Activated T-cell treated with anti-CD3 and anti-CD28 coated beads, Interleukin-2, amount 50 U/mL, for 48 hours (primary cell): ENCODE measurements around the gene OR6K6.

Experiments
- DNase-seq, 2 experiments: peaks; one replicate each; pipeline ENCODE4 v3.0.0-alpha.2; 2020

OR6K6 gene, protein sequence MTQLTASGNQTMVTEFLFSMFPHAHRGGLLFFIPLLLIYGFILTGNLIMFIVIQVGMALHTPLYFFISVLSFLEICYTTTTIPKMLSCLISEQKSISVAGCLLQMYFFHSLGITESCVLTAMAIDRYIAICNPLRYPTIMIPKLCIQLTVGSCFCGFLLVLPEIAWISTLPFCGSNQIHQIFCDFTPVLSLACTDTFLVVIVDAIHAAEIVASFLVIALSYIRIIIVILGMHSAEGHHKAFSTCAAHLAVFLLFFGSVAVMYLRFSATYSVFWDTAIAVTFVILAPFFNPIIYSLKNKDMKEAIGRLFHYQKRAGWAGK

DNA sequence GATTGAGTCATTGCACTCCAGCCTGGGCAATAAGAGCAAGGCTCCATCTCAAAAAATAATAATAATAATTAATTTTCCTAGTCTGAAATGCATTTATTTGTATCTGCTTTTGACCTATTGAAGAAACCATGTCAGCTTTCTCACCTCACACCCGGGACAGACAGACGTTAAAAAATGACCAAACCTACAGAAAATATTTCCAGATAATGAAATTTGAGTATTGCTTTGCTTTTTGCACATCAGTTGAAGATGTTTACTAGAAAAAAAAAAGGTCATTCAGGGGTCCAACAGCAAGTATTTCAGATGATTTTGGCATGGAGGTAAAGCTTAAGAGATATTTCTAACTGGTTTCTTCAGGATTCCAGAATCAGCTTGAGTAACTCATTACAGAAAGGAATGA, at the start of gene OR6K6:
TSS of gene OR6K6 (plus strand) at position 301 of the 400 bp plus-strand sequence. CDS start 168 bp downstream, outside the sequence.
- no peak for DNase-seq

DNA sequence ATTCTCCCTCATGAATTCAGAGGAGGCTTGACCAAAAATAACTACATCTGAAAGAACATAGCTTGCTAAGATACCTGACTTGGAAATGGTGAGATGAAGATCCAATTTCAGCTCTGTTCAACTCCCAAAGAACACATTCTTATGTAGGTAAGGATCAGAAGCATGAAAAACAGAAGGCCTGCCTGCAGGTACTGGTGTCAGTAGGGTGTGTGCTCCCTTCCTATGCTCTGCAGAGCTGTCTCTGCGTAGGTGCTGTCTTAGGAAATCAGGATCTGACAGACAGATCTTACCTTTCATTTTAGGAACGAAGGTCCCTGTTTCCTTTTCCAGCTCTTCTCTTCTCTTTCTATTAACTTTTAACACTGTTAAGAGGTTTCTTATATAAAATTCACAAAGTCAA, 48.4 kb upstream of the OR6K6 start:
- DNase-seq: no peak

DNA sequence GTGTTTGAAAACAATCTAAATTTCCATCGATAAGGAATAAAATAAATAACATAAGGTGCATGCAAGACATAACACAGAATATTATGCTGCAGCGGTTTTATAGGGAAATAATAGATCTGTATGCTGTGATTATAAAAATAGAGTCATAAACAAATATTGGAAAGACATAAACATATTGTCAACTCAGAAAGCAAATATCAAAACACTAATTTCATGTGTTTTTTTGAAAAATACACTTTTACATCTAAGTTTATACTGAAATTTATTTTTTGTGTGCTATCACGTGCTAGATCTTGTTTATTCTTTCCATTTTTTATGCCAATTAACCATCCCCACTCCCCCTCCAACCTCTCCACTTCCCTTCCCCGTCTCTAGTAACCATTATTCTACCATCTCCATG, 43.4 kb upstream of the OR6K6 start:
- DNase-seq: no peak

DNA sequence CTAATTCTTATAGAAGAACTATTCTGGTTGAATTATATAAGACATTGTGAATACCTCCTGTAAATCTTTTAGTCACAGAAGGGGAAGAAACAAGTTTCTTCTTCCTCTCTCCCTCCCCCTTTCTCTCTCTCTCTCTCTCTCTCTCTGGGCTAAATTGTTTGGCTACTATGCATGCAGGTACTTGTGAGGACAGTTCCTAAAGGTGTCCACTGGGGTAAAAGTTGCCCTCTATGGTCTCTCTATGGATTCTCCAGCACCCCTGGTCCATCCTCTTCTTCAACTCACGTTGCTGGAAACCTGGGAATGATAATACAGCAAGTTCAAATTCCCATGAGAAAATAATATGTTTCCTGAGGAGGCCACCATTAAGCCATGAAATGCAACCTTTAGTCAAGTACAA, 39.8 kb upstream of the OR6K6 start:
- DNase-seq: no peak

DNA sequence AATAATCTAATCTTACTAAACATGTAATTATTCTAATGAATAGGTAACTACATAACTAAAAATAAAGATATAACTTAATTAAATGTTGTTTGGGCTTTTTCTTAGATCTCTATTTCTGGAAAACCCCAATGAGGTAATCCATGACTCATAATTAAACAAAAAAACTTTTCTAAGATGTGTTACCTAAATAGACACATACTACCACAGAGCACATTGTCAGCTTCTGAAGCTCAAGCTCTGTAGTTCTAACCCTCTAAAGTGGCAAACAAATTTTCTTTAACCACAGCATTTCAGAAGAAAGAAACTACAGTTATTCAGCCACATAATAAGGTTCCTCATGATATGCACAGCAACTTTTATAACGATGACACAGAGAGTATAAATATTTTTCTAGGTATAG, 38.2 kb upstream of the OR6K6 start:
- no peak for DNase-seq

DNA sequence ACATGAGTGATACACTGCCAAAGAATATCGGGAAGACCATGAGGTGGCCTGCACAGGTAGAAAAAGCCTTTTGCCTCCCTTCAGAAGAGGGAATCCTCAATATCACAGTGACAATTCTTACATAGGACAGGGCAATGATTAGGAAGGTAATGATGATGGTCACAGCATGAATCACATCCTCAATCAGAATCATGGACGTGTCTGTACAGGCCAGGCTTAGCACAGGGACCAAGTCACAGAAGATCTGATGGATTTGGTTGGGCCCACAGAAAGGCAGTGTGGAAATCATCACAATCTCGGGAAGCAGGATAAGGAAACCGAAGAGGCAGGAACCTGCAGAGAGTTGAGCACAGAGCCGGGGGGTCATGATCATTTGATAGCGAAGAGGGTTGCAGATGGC, 37.2 kb upstream of the OR6K6 start:
- DNase-seq: no peak

DNA sequence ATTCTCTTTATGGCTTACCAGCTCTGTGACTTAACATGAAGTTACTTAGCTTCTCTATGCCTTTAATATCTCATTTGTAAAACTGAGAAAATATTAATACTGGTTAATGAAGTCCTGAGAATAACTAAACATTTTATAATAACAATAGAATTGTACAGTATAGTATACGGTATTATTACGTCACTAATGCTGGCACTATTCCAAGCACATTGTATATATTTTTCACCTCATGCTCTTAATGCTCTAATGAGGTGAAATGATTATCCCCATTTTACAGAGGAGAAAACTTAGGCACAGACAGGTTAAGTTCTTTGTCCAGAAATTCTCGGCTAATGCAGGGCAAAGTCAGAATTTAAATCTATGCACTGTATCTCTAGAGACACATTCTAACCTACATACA, 34.9 kb upstream of the OR6K6 start:
- DNase-seq: no peak

DNA sequence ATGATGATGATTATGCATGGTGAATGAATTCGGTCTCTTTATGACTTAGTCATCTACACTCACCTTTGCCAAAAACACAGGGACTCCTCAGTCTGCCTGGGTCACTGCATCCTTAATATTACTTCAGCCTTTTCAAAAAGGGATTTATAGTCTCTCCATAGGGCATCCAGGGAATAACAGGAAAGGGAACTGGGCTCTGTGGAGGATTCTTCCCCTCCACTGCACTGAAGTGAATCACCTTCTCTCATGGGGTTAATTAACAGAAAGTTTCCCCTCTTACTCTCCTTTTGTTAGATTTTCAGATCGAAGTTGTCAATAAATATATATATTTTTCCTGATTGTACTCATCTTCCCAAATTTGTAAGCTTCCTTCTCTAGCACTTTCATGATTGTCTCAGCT, 33.9 kb upstream of the OR6K6 start, which contains the start of gene OR6K3:
TSS of gene OR6K3 (minus strand) at position 101 of the 400 bp plus-strand sequence. CDS start 2,605 bp downstream, outside the sequence.
- no peak for DNase-seq

DNA sequence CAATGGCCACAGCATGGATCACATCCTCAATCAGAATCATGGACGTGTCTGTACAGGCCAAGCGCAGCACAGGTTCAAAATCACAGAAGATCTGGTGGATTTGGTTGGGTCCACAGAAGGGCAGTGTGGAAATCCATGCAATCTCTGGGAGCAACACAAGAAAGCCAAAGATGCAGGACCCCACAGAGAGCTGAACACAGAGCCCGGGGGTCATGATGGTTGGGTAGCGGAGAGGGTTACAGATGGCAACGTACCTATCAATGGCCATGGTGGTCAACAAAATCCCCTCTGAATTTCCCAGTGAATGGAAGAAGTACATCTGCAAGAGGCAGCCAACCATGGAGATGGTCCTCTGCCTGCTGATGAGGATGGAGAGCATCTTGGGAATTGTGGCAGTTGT, 30.1 kb upstream of the OR6K6 start:
- DNase-seq: no peak

DNA sequence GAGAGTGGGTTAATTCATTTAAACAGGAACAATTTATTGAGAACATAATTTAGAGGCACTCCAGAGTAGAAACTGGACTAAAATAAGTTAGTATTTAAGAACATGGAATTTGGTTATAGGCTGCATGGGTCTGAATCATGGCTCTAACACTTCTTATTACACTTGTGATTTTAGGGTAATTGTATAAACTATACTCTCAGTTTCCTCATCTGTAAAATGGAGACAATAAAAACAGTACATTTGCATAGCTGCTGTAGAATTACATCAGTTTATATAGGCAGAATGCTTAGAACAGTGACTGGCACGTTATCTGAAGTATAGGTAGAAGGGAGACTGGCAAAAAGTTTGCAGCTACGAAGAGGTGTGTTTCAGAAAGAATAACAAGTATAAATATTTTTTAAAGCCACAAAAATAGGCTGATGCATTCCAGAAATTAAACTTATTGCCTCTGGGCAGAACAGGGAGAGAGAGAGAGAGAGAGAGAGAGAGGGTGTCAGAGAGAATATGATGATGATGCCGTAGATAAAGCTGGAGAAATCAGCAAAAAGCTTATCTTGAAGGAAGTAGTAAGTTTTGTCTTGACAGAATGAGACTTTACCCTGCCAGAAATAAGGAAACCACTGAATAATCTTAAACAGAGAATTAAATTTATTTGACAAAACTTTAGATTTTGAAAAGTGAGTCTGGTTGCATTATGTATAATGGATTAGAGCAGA, 25.9 kb upstream of the OR6K6 start:
- DNase-seq: no peak

DNA sequence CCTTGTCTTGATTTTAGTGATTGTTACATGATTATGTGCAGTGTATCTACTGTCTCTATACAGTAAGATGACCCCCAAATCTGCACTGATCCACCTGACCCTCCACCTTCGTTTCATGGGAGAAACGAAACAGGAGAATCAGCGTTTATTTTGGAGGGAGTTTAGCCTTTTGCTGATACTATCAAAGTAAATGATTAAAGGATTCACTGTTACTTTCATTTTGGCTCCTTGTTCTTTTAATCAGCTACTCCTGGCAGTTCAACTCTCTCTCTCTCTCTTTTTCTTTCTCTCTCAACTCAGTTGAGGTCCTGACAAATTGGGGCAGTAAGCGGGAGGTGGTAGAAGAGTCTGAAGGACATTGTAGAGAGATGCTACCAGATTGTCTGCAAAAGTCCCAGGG, 24.1 kb upstream of the OR6K6 start:
- no peak for DNase-seq

DNA sequence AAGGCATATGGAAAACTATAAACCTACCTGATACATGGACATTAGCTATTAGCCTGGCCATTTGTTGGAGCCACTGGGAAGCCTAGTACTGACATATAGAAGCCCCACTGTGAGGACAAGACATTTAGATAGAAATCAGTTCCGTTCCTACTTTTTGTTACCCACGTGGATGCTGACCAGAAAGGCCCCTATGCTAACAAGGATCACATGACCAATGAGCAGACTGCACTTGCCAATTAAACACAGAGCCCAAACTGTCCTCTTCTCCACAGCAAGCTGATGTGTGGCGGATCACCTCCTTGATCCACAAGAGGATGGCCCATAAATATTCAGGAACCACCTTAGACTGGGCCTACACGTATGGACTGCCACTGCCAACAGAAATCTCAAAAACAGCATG, 22.8 kb upstream of the OR6K6 start:
- no peak for DNase-seq

DNA sequence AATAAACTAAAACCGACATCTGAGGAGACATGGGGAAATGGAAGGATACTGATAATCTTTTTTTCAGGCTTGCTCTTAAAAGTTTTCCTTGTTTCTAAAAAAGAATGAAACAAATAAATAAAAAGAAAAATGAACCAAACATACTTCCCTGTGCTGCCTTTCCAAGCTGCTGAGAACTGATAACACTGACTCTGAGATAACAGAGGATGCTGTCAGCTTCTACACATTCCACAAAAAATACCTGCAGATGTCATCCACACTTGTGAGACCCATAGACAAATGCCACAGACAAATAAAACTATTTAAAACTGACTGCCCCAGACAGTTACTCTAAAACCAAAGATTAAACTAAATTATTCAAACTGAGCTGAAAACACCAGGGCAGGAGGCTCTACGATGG, 22.0 kb upstream of the OR6K6 start:
- DNase-seq: no peak

DNA sequence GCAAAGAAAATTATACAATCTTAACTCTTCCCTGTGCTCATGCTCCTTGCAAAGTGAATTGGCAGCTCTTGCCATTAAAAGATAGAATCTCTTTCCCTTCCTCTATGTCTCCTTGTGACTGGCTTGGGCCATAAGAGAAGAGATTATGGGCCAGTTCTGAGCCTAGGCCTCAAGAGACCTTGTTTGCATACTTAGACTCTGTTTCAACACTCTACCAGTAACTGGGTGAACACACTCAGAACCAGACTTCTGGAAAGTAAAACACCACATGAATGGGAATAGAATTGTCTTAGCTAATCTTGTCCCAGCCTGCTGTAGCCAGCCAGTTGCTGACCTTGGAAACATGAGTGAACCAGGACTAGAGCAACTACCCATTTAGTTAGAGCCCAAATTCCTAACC, 18.7 kb upstream of the OR6K6 start:
- DNase-seq: no peak

DNA sequence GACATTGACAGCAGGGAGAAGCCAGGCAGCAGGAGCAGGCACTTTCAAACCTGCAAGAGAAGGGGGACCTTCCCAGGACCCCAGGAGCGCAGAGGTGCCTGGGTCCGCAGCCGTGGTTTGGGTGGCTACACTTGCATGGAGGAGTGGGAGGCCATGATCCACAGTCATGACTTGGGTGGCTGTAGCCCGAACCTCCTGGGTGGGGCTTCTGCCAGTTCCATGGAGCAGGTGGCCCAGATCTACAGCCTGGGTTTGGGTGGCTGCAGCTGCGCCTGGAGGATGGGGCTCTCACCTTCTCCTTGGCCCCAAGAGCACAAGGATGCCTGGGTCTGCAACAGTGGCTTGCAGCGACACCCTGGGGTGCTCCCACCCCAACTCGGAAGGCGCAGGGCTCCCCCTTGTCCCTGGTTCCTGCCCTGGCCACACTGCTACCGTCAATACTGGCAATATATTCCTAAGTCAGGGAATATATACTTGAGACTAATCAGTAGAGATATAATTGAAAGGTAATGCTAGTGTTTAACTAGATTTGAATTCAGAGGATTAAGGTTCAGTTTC, 2.3 kb upstream of the OR6K6 start:
- DNase-seq: no peak

DNA sequence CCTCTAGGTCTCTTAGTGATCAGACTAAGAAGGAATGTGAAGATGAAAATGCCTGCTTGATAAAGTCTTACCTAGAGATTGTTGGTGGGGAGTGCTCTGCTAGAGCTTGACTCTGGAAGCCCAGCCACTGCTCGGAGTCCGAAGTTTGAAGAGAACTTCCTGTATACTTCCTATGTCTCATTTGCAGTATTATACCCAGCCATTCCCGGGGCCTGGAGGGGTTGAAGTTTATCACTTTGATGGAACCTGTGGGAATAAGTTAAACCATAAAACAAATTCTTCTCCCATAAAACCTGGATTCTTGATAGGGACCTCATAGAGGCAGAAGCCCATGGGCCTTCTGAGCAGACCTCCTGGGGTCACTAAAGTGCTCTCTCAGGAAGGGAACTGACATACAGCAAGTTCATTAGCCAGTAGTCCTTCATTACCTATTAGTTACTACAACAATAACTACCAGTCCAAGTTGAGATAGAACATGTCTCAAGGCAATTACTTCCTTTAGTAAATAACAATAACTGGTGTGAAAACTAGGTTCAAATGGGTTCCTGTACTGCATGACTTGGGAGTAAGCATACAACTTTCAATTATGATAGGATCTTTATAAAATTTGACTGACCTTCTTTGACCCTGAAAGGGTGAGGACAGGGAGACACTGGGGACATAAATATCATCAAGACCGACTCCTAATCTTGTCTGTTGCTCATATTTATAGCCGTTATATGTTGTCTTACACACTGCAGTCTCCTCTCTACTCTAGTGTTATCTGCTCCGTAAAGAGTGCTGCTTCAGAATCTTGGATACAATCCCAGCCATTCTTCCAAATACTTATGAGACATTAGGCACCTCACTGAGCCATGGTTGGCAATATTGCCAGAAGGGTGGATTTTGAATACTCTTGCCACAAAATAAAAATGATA, 17.7 kb downstream of the OR6K6 start, which contains the start of gene OR6N1:
TSS of gene OR6N1 (minus strand) at position 246 of the 917 bp plus-strand sequence. CDS start 5,513 bp downstream, outside the sequence.
- DNase-seq: no peak

DNA sequence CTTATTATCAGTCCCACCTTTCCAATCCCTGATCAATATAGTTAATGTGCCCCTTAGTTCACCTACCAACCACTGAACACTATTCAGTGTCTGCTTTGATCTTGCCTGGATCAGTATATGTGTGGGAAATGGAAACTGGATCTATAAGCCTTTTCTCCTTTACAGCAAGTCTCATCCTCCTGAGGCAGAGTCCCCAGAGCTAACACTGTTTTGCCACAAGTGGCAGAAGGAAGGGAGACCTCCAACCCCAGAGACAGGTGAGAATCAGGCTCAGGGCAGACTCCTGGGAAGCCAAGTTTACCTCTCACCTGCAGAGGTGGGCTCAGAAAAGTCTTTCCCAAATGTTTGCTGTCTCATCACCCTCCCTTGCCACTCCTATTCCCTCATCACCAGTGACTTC, 26.6 kb downstream of the OR6K6 start, which contains the start of gene OR6N2:
TSS of gene OR6N2 (minus strand) at position 101 of the 400 bp plus-strand sequence. CDS start 3,569 bp downstream, outside the sequence.
- no peak for DNase-seq

DNA sequence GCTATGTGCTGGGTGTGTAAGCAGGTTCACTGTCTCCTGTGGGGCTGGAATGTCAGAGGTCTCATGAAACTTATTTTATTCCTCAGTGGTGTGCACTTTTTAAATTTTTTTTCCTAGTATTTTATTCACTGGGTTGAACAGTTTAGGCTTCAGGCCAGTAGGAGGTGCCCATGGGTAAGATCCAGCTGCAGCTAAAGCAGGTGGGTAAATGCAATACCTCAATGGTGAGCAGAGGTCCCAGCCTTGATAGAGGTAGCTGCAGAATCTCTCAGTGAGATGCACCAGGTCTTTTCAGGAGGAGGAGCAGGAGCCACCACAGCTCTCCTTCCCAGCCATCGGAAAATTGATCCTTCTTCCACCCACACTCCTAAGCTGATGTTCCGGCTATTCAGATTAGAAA, 39.1 kb downstream of the OR6K6 start:
- peak; percentile 41 to 47 for DNase-seq

DNA sequence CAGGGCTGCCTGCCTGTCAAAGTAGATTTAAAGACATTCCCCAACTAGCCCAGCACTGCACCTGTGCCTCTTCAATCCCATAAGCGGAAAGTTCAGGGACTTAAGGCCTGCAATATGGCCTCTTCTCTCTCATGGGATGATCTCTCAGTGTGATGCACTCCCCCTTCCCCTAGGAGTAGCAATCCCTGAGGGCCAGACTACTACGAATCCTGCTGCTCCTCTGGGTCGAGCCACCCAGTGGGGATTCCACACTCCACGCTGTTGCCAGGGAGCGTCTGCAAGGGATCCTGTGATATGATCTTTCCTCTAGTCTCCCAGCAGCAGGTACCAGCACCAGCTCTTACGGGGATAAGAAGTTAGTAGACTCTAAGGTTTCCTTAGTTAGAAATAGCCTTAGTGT, 39.7 kb downstream of the OR6K6 start:
- DNase-seq: no peak

DNA sequence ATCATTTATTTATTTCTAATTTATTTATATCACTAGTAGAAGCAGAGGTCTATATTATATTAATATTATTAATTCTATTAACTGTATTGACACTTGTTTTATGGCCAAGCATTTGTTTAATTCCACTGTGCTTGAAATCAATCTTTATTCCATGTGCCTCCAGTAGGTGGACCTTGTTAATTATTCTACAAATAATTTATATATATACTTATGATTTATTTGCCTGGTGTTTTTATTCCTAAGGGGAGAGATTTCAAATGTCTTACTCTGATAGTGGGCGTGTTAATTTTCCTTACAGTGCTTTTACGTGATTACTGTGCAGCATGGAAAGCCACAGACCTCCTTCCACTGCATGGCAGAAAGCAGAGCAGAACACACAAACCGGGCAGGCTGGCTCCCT, 44.0 kb downstream of the OR6K6 start:
- DNase-seq: no peak

DNA sequence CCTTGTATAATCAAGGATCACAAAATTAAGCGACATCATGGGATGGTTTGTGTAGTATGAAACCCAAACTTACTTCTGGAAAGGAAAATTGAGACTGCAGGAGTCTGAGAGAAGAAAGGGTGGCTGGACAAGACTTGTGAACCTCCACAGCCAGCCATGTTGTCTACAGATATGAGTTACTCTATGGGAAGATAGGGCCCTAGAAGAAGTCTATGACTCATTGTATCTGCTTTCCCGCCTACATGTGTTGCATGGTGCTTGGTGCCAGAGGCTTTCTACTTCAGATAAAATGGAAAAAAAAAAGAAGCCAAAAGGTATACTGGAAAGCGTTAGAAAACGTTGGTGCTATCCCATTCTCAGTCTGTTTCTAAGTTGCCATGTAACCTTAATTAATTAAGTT, 45.2 kb downstream of the OR6K6 start:
- no peak for DNase-seq

DNA sequence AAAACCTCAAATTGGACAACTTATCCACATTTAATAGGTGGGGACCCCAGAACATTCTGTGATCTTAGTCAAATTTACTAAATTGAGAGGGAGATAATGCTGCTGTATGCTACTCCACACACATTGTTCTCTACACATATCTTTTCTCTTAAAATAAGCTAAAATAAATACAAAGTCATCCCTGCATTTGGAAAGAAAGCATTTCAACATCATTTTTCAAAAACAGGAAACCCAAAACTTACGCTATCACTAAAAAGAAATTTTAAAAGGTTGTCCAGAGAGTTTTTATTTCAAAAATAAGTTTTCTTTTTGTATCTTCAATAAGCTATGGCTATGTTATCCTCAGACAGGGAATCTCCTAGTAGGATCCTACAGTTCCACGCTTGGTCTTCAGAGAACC, 46.0 kb downstream of the OR6K6 start:
- no peak for DNase-seq

DNA sequence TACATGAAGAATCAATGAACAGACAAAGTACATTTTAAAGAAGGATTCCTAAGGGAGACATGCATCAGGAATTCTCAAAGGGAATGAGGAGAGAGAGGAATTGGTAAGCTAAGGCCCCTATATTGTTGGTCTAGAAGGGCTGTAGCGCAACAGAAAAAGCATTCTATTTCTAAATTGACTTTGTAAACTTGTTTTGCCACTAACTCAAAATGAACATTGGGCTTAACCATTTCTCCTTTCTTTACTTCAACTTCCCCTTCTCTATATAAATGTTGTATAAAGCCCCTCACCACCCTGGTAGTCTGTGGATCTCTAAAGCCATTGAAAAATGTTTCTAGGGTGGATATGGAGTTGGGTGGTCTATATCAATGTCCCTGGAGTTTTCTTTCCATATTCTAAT, 46.9 kb downstream of the OR6K6 start:
- no peak for DNase-seq
